Activated naive CD8-positive, alpha-beta T cell (primary cell): ENCODE measurements around the gene PRMT1.
"Not testable (repeated sequence)": the region's sequence is repeated elsewhere in the genome, so short reads cannot be mapped to it uniquely, and the experiment has no call there.

Experiments used
- H3K27ac Mint-ChIP-seq: one replicate; pipeline ENCODE4 v1.8.0; 2021; ENCODE audit warnings: mixed read lengths
- H3K27me3 Mint-ChIP-seq: one replicate; pipeline ENCODE4 v1.8.0; 2021; ENCODE audit warnings: mixed read lengths
- H3K36me3 Mint-ChIP-seq: one replicate; pipeline ENCODE4 v1.8.0; 2021; ENCODE audit warnings: mixed read lengths
- H3K4me1 Mint-ChIP-seq: one replicate; pipeline ENCODE4 v1.8.0; 2021; ENCODE audit warnings: low read depth, mixed read lengths
- H3K4me3 Mint-ChIP-seq: one replicate; pipeline ENCODE4 v1.8.0; 2021; ENCODE audit warnings: mild to moderate bottlenecking, mixed read lengths
- H3K9me3 Mint-ChIP-seq: one replicate; pipeline ENCODE4 v1.8.0; 2021; ENCODE audit warnings: low read depth, mixed read lengths

The PRMT1 gene

GRCh38 chr19:49677231-49677900, at the start of gene PRMT1:
Gene PRMT1 (plus strand): TSS chr19:49677271. CDS start chr19:49677281, 10 bp downstream.
- Mint-ChIP-seq H3K27ac (peak within 1 kb of the TSS; percentile 99), H3K4me3 (peak within 1 kb of the TSS; percentile 97), H3K4me1 (peaks cover 29% of the 10 kb centered on the region), H3K27me3 (no peaks in the 10 kb centered on the region), H3K36me3 (no peaks in the 10 kb centered on the region), H3K9me3 (no peaks in the 10 kb centered on the region)

GRCh38 chr19:49629659-49630058, 47.4 kb upstream of the PRMT1 start:
- Mint-ChIP-seq H3K9me3 (no peaks in the 10 kb centered on the region), H3K36me3 (no peaks in the 10 kb centered on the region), H3K27me3 (no peaks in the 10 kb centered on the region), H3K27ac (no peak overlapping the region), H3K4me3 (no peak overlapping the region), H3K4me1 (peaks cover 2% of the 10 kb centered on the region)

GRCh38 chr19:49631014-49631588, 46.0 kb upstream of the PRMT1 start:
- no peak overlapping the region for H3K27ac Mint-ChIP-seq
- H3K4me1 Mint-ChIP-seq, result peaks cover 2% of the 10 kb centered on the region
- H3K9me3 Mint-ChIP-seq, result no peaks in the 10 kb centered on the region
- H3K4me3 Mint-ChIP-seq, result no peak overlapping the region
- H3K36me3 Mint-ChIP-seq, result no peaks in the 10 kb centered on the region
- no peaks in the 10 kb centered on the region for H3K27me3 Mint-ChIP-seq

GRCh38 chr19:49631610-49632192, 45.4 kb upstream of the PRMT1 start:
- Mint-ChIP-seq H3K36me3 (no peaks in the 10 kb centered on the region), H3K27me3 (no peaks in the 10 kb centered on the region), H3K4me1 (peaks cover 2% of the 10 kb centered on the region), H3K4me3 (no peak overlapping the region), H3K9me3 (no peaks in the 10 kb centered on the region), H3K27ac (no peak overlapping the region)

GRCh38 chr19:49632576-49632975, 44.5 kb upstream of the PRMT1 start:
- Mint-ChIP-seq H3K4me1 (peaks cover 2% of the 10 kb centered on the region), H3K4me3 (no peak overlapping the region), H3K27me3 (no peaks in the 10 kb centered on the region), H3K27ac (no peak overlapping the region), H3K36me3 (no peaks in the 10 kb centered on the region), H3K9me3 (no peaks in the 10 kb centered on the region)

- not testable (repeated sequence) for H3K4me3 Mint-ChIP-seq, H3K36me3 Mint-ChIP-seq, H3K27ac Mint-ChIP-seq, H3K27me3 Mint-ChIP-seq, H3K9me3 Mint-ChIP-seq, H3K4me1 Mint-ChIP-seq
These were observed 43.8 kb upstream of the PRMT1 start for GRCh38 chr19:49633273-49633672.

GRCh38 chr19:49635530-49636232, 41.4 kb upstream of the PRMT1 start:
- Mint-ChIP-seq H3K4me1 (peaks cover 23% of the 10 kb centered on the region), H3K36me3 (no peaks in the 10 kb centered on the region), H3K9me3 (no peaks in the 10 kb centered on the region), H3K4me3 (no peak overlapping the region), H3K27ac (peak overlapping the region; percentile 41), H3K27me3 (no peaks in the 10 kb centered on the region)

GRCh38 chr19:49636233-49636932, 40.7 kb upstream of the PRMT1 start:
- Mint-ChIP-seq H3K36me3 (no peaks in the 10 kb centered on the region), H3K9me3 (no peaks in the 10 kb centered on the region), H3K27me3 (no peaks in the 10 kb centered on the region), H3K4me3 (no peak overlapping the region), H3K27ac (peak overlapping the region; percentile 41), H3K4me1 (peaks cover 22% of the 10 kb centered on the region)

GRCh38 chr19:49637821-49638738, 39.0 kb upstream of the PRMT1 start:
- peaks cover 32% of the 10 kb centered on the region for H3K4me1 Mint-ChIP-seq
- no peaks in the 10 kb centered on the region for H3K36me3 Mint-ChIP-seq
- H3K27ac Mint-ChIP-seq, result peak overlapping the region; percentile 22
- H3K27me3 Mint-ChIP-seq, result no peaks in the 10 kb centered on the region
- H3K4me3 Mint-ChIP-seq, result peak overlapping the region; percentile 69
- H3K9me3 Mint-ChIP-seq, result no peaks in the 10 kb centered on the region

- peak overlapping the region; percentile 97 for H3K4me3 Mint-ChIP-seq
- no peaks in the 10 kb centered on the region for H3K27me3 Mint-ChIP-seq
- H3K4me1 Mint-ChIP-seq, result peaks cover 47% of the 10 kb centered on the region
- peak overlapping the region; percentile 28 for H3K27ac Mint-ChIP-seq
- H3K36me3 Mint-ChIP-seq, result no peaks in the 10 kb centered on the region
- no peaks in the 10 kb centered on the region for H3K9me3 Mint-ChIP-seq
These were observed 37.5 kb upstream of the PRMT1 start for GRCh38 chr19:49639401-49640112.

- H3K27ac Mint-ChIP-seq, result peak within 1 kb of the TSS; percentile 98
- no peaks in the 10 kb centered on the region for H3K36me3 Mint-ChIP-seq
- H3K27me3 Mint-ChIP-seq, result no peaks in the 10 kb centered on the region
- H3K4me3 Mint-ChIP-seq, result peak within 1 kb of the TSS; percentile 97
- peaks cover 48% of the 10 kb centered on the region for H3K4me1 Mint-ChIP-seq
- no peaks in the 10 kb centered on the region for H3K9me3 Mint-ChIP-seq
These were observed 36.8 kb upstream of the PRMT1 start, which contains the start of gene RRAS for GRCh38 chr19:49640113-49640898. Gene RRAS (minus strand): TSS chr19:49640143. CDS start chr19:49640098, 45 bp downstream.

GRCh38 chr19:49641688-49642491, 35.2 kb upstream of the PRMT1 start, which contains the start of gene SCAF1:
Gene SCAF1 (plus strand): TSS chr19:49642209. CDS start chr19:49645027, 2,818 bp downstream.
- Mint-ChIP-seq H3K4me3 (peak within 1 kb of the TSS; percentile 97), H3K27me3 (no peaks in the 10 kb centered on the region), H3K4me1 (peaks cover 50% of the 10 kb centered on the region), H3K9me3 (no peaks in the 10 kb centered on the region), H3K36me3 (no peaks in the 10 kb centered on the region), H3K27ac (peak within 1 kb of the TSS; percentile 98)
